Measurements from ENCODE around the gene CDH15.

CDH15 gene

GRCh38 chr16:89122322-89122851 lies 49.2 kb upstream of the CDH15 start:
- Histone ChIP-seq H3K4me3 (ENCODE audit: low read depth, low read length) (no peak overlapping the region), H3K36me3 (ENCODE audit: control insufficient read depth in 2 of 2, insufficient read depth in 1 of 2, low read length in 2 of 2) (peaks cover 4 to 67% of the 10 kb centered on the region in 2 experiments; a peak in 2 of 3 replicates), H3K27ac (ENCODE audit: extremely low read depth, low read depth, low read length) (no peak overlapping the region), H3K9me3 (ENCODE audit: control insufficient read depth, insufficient read depth, low read depth, low read length) (no peaks in the 10 kb centered on the region), H3K4me1 (ENCODE audit: control insufficient read depth, insufficient read depth, low read length) (no peaks in the 10 kb centered on the region)
- ChIA-PET CTCF (no interaction called here), POLR2A (no interaction called here)
- TF ChIP-seq ZNF138 (tag by site-specific recombination; IDR thresholded peaks at IDR 0.05; ENCODE audit: borderline replicate concordance) (no peak), ZNF350 (tag by site-specific recombination; IDR thresholded peaks at IDR 0.05) (no peak), ZNF473 (tag by site-specific recombination; IDR thresholded peaks at IDR 0.05) (no peak), ZSCAN4 (tag by site-specific recombination; IDR thresholded peaks at IDR 0.05) (no peak), BCL6B (tag by site-specific recombination; IDR thresholded peaks at IDR 0.05) (no peak)

- no peak overlapping the region for H3K27ac ChIP-seq (ENCODE audit: extremely low read depth, low read depth, low read length)
- POLR2A ChIA-PET = no interaction called here
- no peak overlapping the region for H3K4me3 ChIP-seq (ENCODE audit: low read depth, low read length)
- no peaks in the 10 kb centered on the region for H3K4me1 ChIP-seq (ENCODE audit: control insufficient read depth, insufficient read depth, low read length)
- TF ChIP-seq IKZF3 (tag by site-specific recombination; IDR thresholded peaks at IDR 0.05) (no peak), PBX3 (CRISPR knock-in tag; IDR thresholded peaks at IDR 0.05) (no peak), ZNF555 (tag by site-specific recombination; conservative IDR thresholded peaks at IDR 0.05) (no peak), ZSCAN4 (tag by site-specific recombination; IDR thresholded peaks at IDR 0.05) (no peak), ZNF785 (tag by site-specific recombination; IDR thresholded peaks at IDR 0.05) (no peak), ZNF26 (tag by site-specific recombination; IDR thresholded peaks at IDR 0.05) (no peak), EGR2 (tag by site-specific recombination; IDR thresholded peaks at IDR 0.05; ENCODE audit: low read depth) (no peak), GLI2 (tag by site-specific recombination; IDR thresholded peaks at IDR 0.05; ENCODE audit: borderline replicate concordance, low read depth) (no peak), ZNF266 (tag by site-specific recombination; IDR thresholded peaks at IDR 0.05; ENCODE audit: low read depth) (no peak), ZNF514 (tag by site-specific recombination; IDR thresholded peaks at IDR 0.05) (no peak), BCL6B (tag by site-specific recombination; IDR thresholded peaks at IDR 0.05) (no peak), ZNF114 (tag by site-specific recombination; IDR thresholded peaks at IDR 0.05) (no peak), ZNF837 (tag by site-specific recombination; IDR thresholded peaks at IDR 0.05) (no peak), ZSCAN16 (tag by site-specific recombination; IDR thresholded peaks at IDR 0.05) (no peak), ZNF138 (tag by site-specific recombination; IDR thresholded peaks at IDR 0.05; ENCODE audit: borderline replicate concordance) (no peak), ZNF585B (tag by site-specific recombination; IDR thresholded peaks at IDR 0.05) (no peak), OSR2 (tag by site-specific recombination; IDR thresholded peaks at IDR 0.05) (no peak), ZNF621 (tag by site-specific recombination; IDR thresholded peaks at IDR 0.05) (no peak)
- CTCF ChIA-PET = no interaction called here
- peaks cover 4 to 60% of the 10 kb centered on the region in 2 experiments; a peak in 2 of 3 replicates for H3K36me3 ChIP-seq (ENCODE audit: control insufficient read depth in 2 of 2, insufficient read depth in 1 of 2, low read length in 2 of 2)
- H3K9me3 ChIP-seq (ENCODE audit: control insufficient read depth, insufficient read depth, low read depth, low read length) = no peaks in the 10 kb centered on the region
These were observed 48.3 kb upstream of the CDH15 start for GRCh38 chr16:89123001-89123830.
